ENCODE measurements around the gene KRTCAP3.
A peak's percentile ranks its signal among the peaks of the same experiment; 100 is the strongest.

Gene KRTCAP3

GRCh38 chr2:27464443-27464842 is 22.3 kb downstream of the KRTCAP3 start:
- no peak overlapping the region for H3K27ac ChIP-seq
- TF ChIP-seq ZFX (IDR thresholded peaks at IDR 0.05; ENCODE audit: borderline replicate concordance) (no peak), CTCF (IDR thresholded peaks at IDR 0.05) (no peak)

GRCh38 chr2:27471961-27472360 is 29.8 kb downstream of the KRTCAP3 start:
- no peak overlapping the region for H3K27ac ChIP-seq
- TF ChIP-seq CTCF (IDR thresholded peaks at IDR 0.05): no peak

- TF ChIP-seq ZFX (IDR thresholded peaks at IDR 0.05; ENCODE audit: borderline replicate concordance) (no peak), CTCF (IDR thresholded peaks at IDR 0.05) (no peak)
These were observed 43.3 kb downstream of the KRTCAP3 start for GRCh38 chr2:27485496-27485895.

GRCh38 chr2:27489118-27489497 is 46.9 kb downstream of the KRTCAP3 start:
- H3K27ac ChIP-seq: peak overlapping the region; percentile 53; the same call in 1 of the 2 replicates
- no peak; the same call in 1 of the 2 replicates for TF ChIP-seq CTCF (IDR thresholded peaks at IDR 0.05)
- TF ChIP-seq ZFX (IDR thresholded peaks at IDR 0.05; ENCODE audit: borderline replicate concordance): no peak

More at GRCh38 chr2:27485496-27485895, 43.3 kb downstream of the KRTCAP3 start:
- H3K27ac ChIP-seq: no peak overlapping the region

GRCh38 chr2:27489498-27490397 is 47.6 kb downstream of the KRTCAP3 start, which contains the start of gene IFT172:
IFT172 (minus strand) TSS chr2:27489743; CDS start chr2:27489653, 90 bp downstream.
- TF ChIP-seq ZFX (IDR thresholded peaks at IDR 0.05; ENCODE audit: borderline replicate concordance) (no peak), CTCF (IDR thresholded peaks at IDR 0.05) (no peak)
- peak within 1 kb of the TSS; percentile 64 for H3K27ac ChIP-seq

- no peak for TF ChIP-seq CTCF (IDR thresholded peaks at IDR 0.05)
- no peak for TF ChIP-seq ZFX (IDR thresholded peaks at IDR 0.05; ENCODE audit: borderline replicate concordance)
- H3K27ac ChIP-seq: no peak overlapping the region
These were observed 50.4 kb downstream of the KRTCAP3 start for GRCh38 chr2:27492557-27492956.

GRCh38 chr2:27493948-27494283 is 51.7 kb downstream of the KRTCAP3 start:
- H3K27ac ChIP-seq: no peak overlapping the region
- TF ChIP-seq CTCF (IDR thresholded peaks at IDR 0.05) (no peak), ZFX (IDR thresholded peaks at IDR 0.05; ENCODE audit: borderline replicate concordance) (no peak)
